GM12878 (cell line): Measurements from ENCODE around the gene SLC7A10. TPM values are rescaled to one million over a fixed set of nuclear protein-coding genes. Genes with fewer than 3 reads are reported as not detected.
A peak's percentile ranks its signal among the peaks of the same experiment; 100 is the strongest.

Experiments used
- BACH1 ChIP-seq: fragments of 450-650 bp; IDR thresholded peaks from 2 replicates; pipeline ENCODE4 v1.6.1; 2017; ENCODE audit warnings: mild to moderate bottlenecking, borderline replicate concordance
- CBX5 ChIP-seq: sonication (generic); IDR thresholded peaks from 2 replicates; pipeline ENCODE4 v1.6.1; 2016; ENCODE audit warnings: low read depth, moderate library complexity, mild to moderate bottlenecking, inconsistent platforms
- CEBPB ChIP-seq, 2 experiments: fragments of 150-350 bp in 1 of 2; IDR thresholded peaks; 2 replicates each; pipeline ENCODE4 v1.6.1; 2012 to 2014; ENCODE audit warnings: low read depth in 2 of 2, low read length in 2 of 2, borderline replicate concordance in 1 of 2, inconsistent platforms in 1 of 2
- CHD1 ChIP-seq: IDR thresholded peaks from 2 replicates; pipeline ENCODE4 v1.6.1; 2012; ENCODE audit warnings: low read depth, low read length, improper control_type of control experiment
- CTCF ChIP-seq, 3 experiments: IDR thresholded peaks in 2 of 3; conservative IDR thresholded peaks in 1 of 3; 2 replicates each; pipeline ENCODE4 v1.5.1; 2011; ENCODE audit warnings: low read depth in 3 of 3, low read length in 3 of 3, mild to moderate bottlenecking in 3 of 3, control low read depth in 2 of 3, moderate library complexity in 2 of 3, inconsistent platforms in 1 of 3, mixed read lengths in 1 of 3; ENCODE audit not compliant: control insufficient read depth in 2 of 3, insufficient read depth in 1 of 3; ENCODE audit errors: extremely low read depth in 1 of 3
- FOXK2 ChIP-seq: fragments of 450-650 bp; IDR thresholded peaks from 2 replicates; pipeline ENCODE4 v1.6.1; 2017; ENCODE audit warnings: mild to moderate bottlenecking, moderate library complexity
- JUNB ChIP-seq: IDR thresholded peaks from 2 replicates; pipeline ENCODE4 v1.6.1; 2016; ENCODE audit warnings: antibody characterized with exemption, mild to moderate bottlenecking
- JUND ChIP-seq: IDR thresholded peaks from 2 replicates; pipeline ENCODE4 v1.6.1; 2012; ENCODE audit warnings: low read depth, mild to moderate bottlenecking, low read length, improper control_type of control experiment, moderate library complexity
- KAT2A ChIP-seq: conservative IDR thresholded peaks from 2 replicates; pipeline ENCODE4 v1.6.1; 2011; ENCODE audit warnings: low read depth, low read length; ENCODE audit not compliant: control insufficient read depth
- NFIC ChIP-seq: IDR thresholded peaks from 2 replicates; pipeline ENCODE4 v1.6.1; 2012; ENCODE audit warnings: low read depth, mild to moderate bottlenecking, inconsistent platforms, low read length, moderate library complexity
- NR2C1 ChIP-seq: fragments of 450-650 bp; IDR thresholded peaks from 2 replicates; pipeline ENCODE4 v1.6.1; 2017; ENCODE audit warnings: antibody characterized with exemption, mild to moderate bottlenecking, moderate library complexity
- NR2F1 ChIP-seq: fragments of 450-650 bp; conservative IDR thresholded peaks from 2 replicates; pipeline ENCODE4 v1.6.1; 2017; ENCODE audit warnings: mild to moderate bottlenecking
- NRF1 ChIP-seq: conservative IDR thresholded peaks from 2 replicates; pipeline ENCODE4 v1.6.1; 2011; ENCODE audit warnings: mild to moderate bottlenecking, low read depth, low read length, improper control_type of control experiment
- PKNOX1 ChIP-seq: fragments of 450-650 bp; IDR thresholded peaks from 2 replicates; pipeline ENCODE4 v1.6.1; 2016; ENCODE audit warnings: mild to moderate bottlenecking
- PML ChIP-seq: IDR thresholded peaks from 2 replicates; pipeline ENCODE4 v1.6.1; 2012; ENCODE audit warnings: low read length, inconsistent platforms
- POLR2AphosphoS5 ChIP-seq: IDR thresholded peaks from 2 replicates; pipeline ENCODE4 v1.6.1; 2011; ENCODE audit warnings: mild to moderate bottlenecking, low read length, inconsistent platforms
- RBBP5 ChIP-seq: fragments of 200-600 bp; sonication (generic); conservative IDR thresholded peaks from 2 replicates; pipeline ENCODE4 v1.6.1; 2016
- SMARCA5 ChIP-seq: fragments of 450-650 bp; IDR thresholded peaks from 2 replicates; pipeline ENCODE4 v1.6.1; 2017; ENCODE audit warnings: mild to moderate bottlenecking
- STAT1 ChIP-seq: fragments of 450-650 bp; conservative IDR thresholded peaks from 2 replicates; pipeline ENCODE4 v1.6.1; 2014; ENCODE audit warnings: antibody characterized with exemption, mild to moderate bottlenecking
- STAT3 ChIP-seq: IDR thresholded peaks from 2 replicates; pipeline ENCODE4 v1.6.1; 2011; ENCODE audit warnings: low read depth, low read length, improper control_type of control experiment
- TAF1 ChIP-seq: IDR thresholded peaks from 2 replicates; pipeline ENCODE4 v1.6.1; 2011; ENCODE audit warnings: mild to moderate bottlenecking, low read depth, low read length, borderline replicate concordance
- TCF12 ChIP-seq: IDR thresholded peaks from 2 replicates; pipeline ENCODE4 v1.6.1; 2011; ENCODE audit warnings: low read depth, mild to moderate bottlenecking, low read length
- USF1 ChIP-seq: IDR thresholded peaks from 2 replicates; pipeline ENCODE4 v1.6.1; 2011; ENCODE audit warnings: borderline replicate concordance, low read depth, mild to moderate bottlenecking, moderate library complexity, mixed read lengths, low read length; ENCODE audit not compliant: insufficient read depth; ENCODE audit errors: extremely low read length
- USF2 ChIP-seq: IDR thresholded peaks from 2 replicates; pipeline ENCODE4 v1.6.1; 2011; ENCODE audit warnings: low read depth, low read length, improper control_type of control experiment, borderline replicate concordance
- ZBED1 ChIP-seq: IDR thresholded peaks from 2 replicates; pipeline ENCODE4 v1.6.1; 2016; ENCODE audit warnings: borderline replicate concordance
- ZNF207 ChIP-seq: fragments of 450-650 bp; IDR thresholded peaks from 2 replicates; pipeline ENCODE4 v1.6.1; 2014; ENCODE audit warnings: antibody characterized with exemption, mild to moderate bottlenecking, borderline replicate concordance
- ZNF217 ChIP-seq: fragments of 450-650 bp; IDR thresholded peaks from 2 replicates; pipeline ENCODE4 v1.6.1; 2017; ENCODE audit warnings: antibody characterized with exemption, mild to moderate bottlenecking
- ZSCAN29 ChIP-seq: fragments of 450-650 bp; IDR thresholded peaks from 2 replicates; pipeline ENCODE4 v1.6.1; 2017; ENCODE audit warnings: mild to moderate bottlenecking, moderate library complexity
- polyA plus RNA-seq, 11 experiments: library from polyadenylated mRNA; depleted of rRNA in 4 of 11; unstranded in 6 of 11; stranded (reverse) in 5 of 11; fragments of >200 nt; fragmentation: Nextera tagmentation in 4 of 11; fragmentation: Illumina TruSeq in 1 of 11; extraction: Ambion mirVana in 4 of 11; extraction: Trizol in 1 of 11; gene quantifications; 1 replicate in 1 of 11; 2 replicates in 10 of 11; pipeline versions ENCODE4 v1.2.1 to v1.2.3, GENCODE V29; 2011 to 2016; ENCODE audit warnings: inconsistent platforms in 2 of 11, missing spikeins in 2 of 11, low read depth in 1 of 11
- total RNA-seq, 4 experiments: library from RNA; depleted of rRNA in 3 of 4; stranded (reverse); fragments of >200 nt in 3 of 4; fragmentation: Illumina TruSeq in 1 of 4; extraction: Trizol in 1 of 4; gene quantifications; 2 replicates each; pipeline versions ENCODE4 v1.2.1 to v1.2.3, GENCODE V29; 2013 to 2021

Gene SLC7A10
- total and polyA plus RNA-seq, 10 of the 15 experiments (the other 5 are each of a cell fraction or from before 2014, with no cell fraction given), result not detected

- TF ChIP-seq PKNOX1, result peak; percentile 31; the same call in 1 of the 2 replicates
- TF ChIP-seq CTCF (IDR thresholded peaks at IDR 0.05 in 2 of 3, conservative IDR thresholded peaks at IDR 0.05 in 1 of 3; ENCODE audit: control insufficient read depth in 2 of 3, extremely low read depth in 1 of 3, insufficient read depth in 1 of 3, low read depth in 3 of 3, low read length in 3 of 3), result 0 out of 6 replicates have a peak, but pooled peaks of 1 of the 3 experiments have one; percentile 1
- TF ChIP-seq FOXK2, result peak; percentile 88
- peak; percentile 96 for TF ChIP-seq PML
- peak; percentile 70 for TF ChIP-seq NR2F1
- no peak for TF ChIP-seq JUNB
- TF ChIP-seq KAT2A, result no peak
- TF ChIP-seq SMARCA5, result peak; percentile 58
- no peak for TF ChIP-seq ZBED1
- 0 out of 2 replicates have a peak, but pooled peaks have one; percentile 85 for TF ChIP-seq RBBP5
- TF ChIP-seq STAT3, result no peak
- TF ChIP-seq CBX5, result 0 out of 2 replicates have a peak, but pooled peaks have one; percentile 57
- no peak for TF ChIP-seq JUND
- no peak for TF ChIP-seq NR2C1
- no peak for TF ChIP-seq CEBPB (IDR thresholded peaks at IDR 0.05; ENCODE audit: borderline replicate concordance in 1 of 2, low read depth in 2 of 2, low read length in 2 of 2)
- peak; percentile 68; the same call in 1 of the 2 replicates for TF ChIP-seq TAF1
- no peak; the same call in 1 of the 2 replicates for TF ChIP-seq NFIC
- TF ChIP-seq USF2, result no peak
- peak; percentile 77; the same call in 1 of the 2 replicates for TF ChIP-seq TCF12
- peak; percentile 95 for TF ChIP-seq POLR2AphosphoS5
- peak; percentile 90 for TF ChIP-seq ZSCAN29
- peak; percentile 46 for TF ChIP-seq BACH1
- TF ChIP-seq ZNF217, result no peak
- TF ChIP-seq CHD1, result no peak
- peak; percentile 26 for TF ChIP-seq STAT1
- peak; percentile 84 for TF ChIP-seq ZNF207
- no peak for TF ChIP-seq USF1
- peak; percentile 93 for TF ChIP-seq NRF1
These were observed 48.8 kb downstream of the SLC7A10 start (continued) for GRCh38 chr19:33176670-33177416.
